ENCODE results near the gene CFAP90. TPM values are rescaled to one million over a fixed set of nuclear protein-coding genes. Genes with fewer than 3 reads are reported as not detected.

The CFAP90 gene
- total RNA-seq, 1 donor from 2014 or later = not detected

GRCh38 chr5:7813576-7813975, 37.4 kb downstream of the CFAP90 start:
- no peaks in the 10 kb centered on the region for H3K36me3 ChIP-seq
- H4K20me1 ChIP-seq (ENCODE audit: low read depth) = no peaks in the 10 kb centered on the region
- no peak for DNase-seq (ENCODE audit: low spot score)
- no peaks in the 10 kb centered on the region for H3K9me3 Mint-ChIP-seq
- peaks cover 13% of the 10 kb centered on the region for H3K4me1 ChIP-seq
- H3K27me3 ChIP-seq = no peaks in the 10 kb centered on the region
- peaks cover 23% of the 10 kb centered on the region for H3F3A ChIP-seq (ENCODE audit: low read depth)
- H3K36me3 Mint-ChIP-seq = no peaks in the 10 kb centered on the region
- no peak for TF ChIP-seq EZH2phosphoT487 (IDR thresholded peaks at IDR 0.05)
- no peak for TF ChIP-seq EZH2 (IDR thresholded peaks at IDR 0.05)
- no peak for TF ChIP-seq CTCF (IDR thresholded peaks at IDR 0.05)
- H3K9ac ChIP-seq = no peak overlapping the region
- no peak overlapping the region for H3K27ac Mint-ChIP-seq
- H3K27ac ChIP-seq = no peak overlapping the region
- no peak overlapping the region for H3K4me2 ChIP-seq
- H3K4me3 ChIP-seq = no peak overlapping the region
- H3K79me2 ChIP-seq (ENCODE audit: low read depth) = no peaks in the 10 kb centered on the region
- H3K4me3 Mint-ChIP-seq = no peak overlapping the region
- H2AFZ ChIP-seq (replicated peaks) = no peak overlapping the region
- no peaks in the 10 kb centered on the region for H3K9me3 ChIP-seq (ENCODE audit: low read depth)
- peaks cover 36% of the 10 kb centered on the region for H3K4me1 Mint-ChIP-seq
- peaks cover 6% of the 10 kb centered on the region for H3K27me3 Mint-ChIP-seq (ENCODE audit: insufficient read depth, low read depth)

- H3K4me3 Mint-ChIP-seq = no peak overlapping the region
- H3K36me3 ChIP-seq = no peaks in the 10 kb centered on the region
- no peaks in the 10 kb centered on the region for H3K79me2 ChIP-seq (ENCODE audit: low read depth)
- TF ChIP-seq EZH2phosphoT487 (IDR thresholded peaks at IDR 0.05) (no peak), EZH2 (IDR thresholded peaks at IDR 0.05) (no peak), CTCF (IDR thresholded peaks at IDR 0.05) (no peak)
- peaks cover 13% of the 10 kb centered on the region for H3K4me1 ChIP-seq
- H2AFZ ChIP-seq (replicated peaks) = no peak overlapping the region
- H3K27ac Mint-ChIP-seq = no peak overlapping the region
- H3K4me3 ChIP-seq = no peak overlapping the region
- peaks cover 36% of the 10 kb centered on the region for H3K4me1 Mint-ChIP-seq
- H3K27ac ChIP-seq = no peak overlapping the region
- no peaks in the 10 kb centered on the region for H4K20me1 ChIP-seq (ENCODE audit: low read depth)
- no peaks in the 10 kb centered on the region for H3K27me3 ChIP-seq
- H3K36me3 Mint-ChIP-seq = no peaks in the 10 kb centered on the region
- no peak overlapping the region for H3K9ac ChIP-seq
- H3K9me3 Mint-ChIP-seq = no peaks in the 10 kb centered on the region
- H3K27me3 Mint-ChIP-seq (ENCODE audit: insufficient read depth, low read depth) = peaks cover 6% of the 10 kb centered on the region
- H3K4me2 ChIP-seq = no peak overlapping the region
- peaks cover 23% of the 10 kb centered on the region for H3F3A ChIP-seq (ENCODE audit: low read depth)
- no peak for DNase-seq (ENCODE audit: low spot score)
- H3K9me3 ChIP-seq (ENCODE audit: low read depth) = no peaks in the 10 kb centered on the region
Measured at GRCh38 chr5:7813007-7813406, 37.9 kb downstream of the CFAP90 start.

GRCh38 chr5:7811715-7812114, 39.2 kb downstream of the CFAP90 start:
- peaks cover 33% of the 10 kb centered on the region for H3K4me1 Mint-ChIP-seq
- H3K9me3 Mint-ChIP-seq = no peaks in the 10 kb centered on the region
- no peak overlapping the region for H2AFZ ChIP-seq (replicated peaks)
- TF ChIP-seq CTCF (IDR thresholded peaks at IDR 0.05) (no peak), EZH2phosphoT487 (IDR thresholded peaks at IDR 0.05) (no peak), EZH2 (IDR thresholded peaks at IDR 0.05) (no peak)
- H3K36me3 ChIP-seq = no peaks in the 10 kb centered on the region
- no peaks in the 10 kb centered on the region for H4K20me1 ChIP-seq (ENCODE audit: low read depth)
- H3F3A ChIP-seq (ENCODE audit: low read depth) = peaks cover 18% of the 10 kb centered on the region
- H3K27ac Mint-ChIP-seq = no peak overlapping the region
- no peaks in the 10 kb centered on the region for H3K79me2 ChIP-seq (ENCODE audit: low read depth)
- no peaks in the 10 kb centered on the region for H3K9me3 ChIP-seq (ENCODE audit: low read depth)
- H3K4me3 ChIP-seq = no peak overlapping the region
- H3K27ac ChIP-seq = no peak overlapping the region
- H3K4me1 ChIP-seq = peaks cover 10% of the 10 kb centered on the region
- peaks cover 6% of the 10 kb centered on the region for H3K27me3 Mint-ChIP-seq (ENCODE audit: insufficient read depth, low read depth)
- DNase-seq (ENCODE audit: low spot score) = no peak
- no peak overlapping the region for H3K9ac ChIP-seq
- H3K36me3 Mint-ChIP-seq = no peaks in the 10 kb centered on the region
- no peak overlapping the region for H3K4me2 ChIP-seq
- no peak overlapping the region for H3K4me3 Mint-ChIP-seq
- H3K27me3 ChIP-seq = no peaks in the 10 kb centered on the region

Measured in neural progenitor cell (in vitro differentiated cells).